HG02973 (cell line): ENCODE data around the gene ROR2.

ENCODE experiments used
- ATAC-seq: cut with Tn5 transposase; IDR thresholded peaks from one replicate; pipeline ENCODE4 v1.9.1; 2021; ENCODE audit warnings: moderate library complexity; ENCODE audit not compliant: unreplicated experiment

Gene ROR2

GRCh38 chr9:91844701-91845291, 105.2 kb downstream of the ROR2 start:
- ATAC-seq, result no peak

GRCh38 chr9:91844190-91844589, 105.8 kb downstream of the ROR2 start:
- no peak for ATAC-seq

GRCh38 chr9:91843623-91844148, 106.3 kb downstream of the ROR2 start:
- ATAC-seq, result no peak

GRCh38 chr9:91843093-91843492, 106.9 kb downstream of the ROR2 start:
- no peak for ATAC-seq

- no peak for ATAC-seq
These were observed 107.5 kb downstream of the ROR2 start for GRCh38 chr9:91842358-91843049.

GRCh38 chr9:91841591-91841990, 108.4 kb downstream of the ROR2 start:
- ATAC-seq, result no peak

- no peak for ATAC-seq
These were observed 109.1 kb downstream of the ROR2 start for GRCh38 chr9:91840882-91841281.

- ATAC-seq, result no peak
These were observed 109.6 kb downstream of the ROR2 start for GRCh38 chr9:91840469-91840868.

GRCh38 chr9:91839926-91840465, 110.0 kb downstream of the ROR2 start:
- ATAC-seq, result no peak

- no peak for ATAC-seq
These were observed 111.9 kb downstream of the ROR2 start for GRCh38 chr9:91837981-91838731.

GRCh38 chr9:91836515-91836914, 113.5 kb downstream of the ROR2 start:
- no peak for ATAC-seq

GRCh38 chr9:91835632-91836031, 114.4 kb downstream of the ROR2 start:
- ATAC-seq, result no peak

- no peak for ATAC-seq
These were observed 114.8 kb downstream of the ROR2 start for GRCh38 chr9:91835216-91835615.

GRCh38 chr9:91834740-91835139, 115.3 kb downstream of the ROR2 start:
- no peak for ATAC-seq

- no peak for ATAC-seq
These were observed 116.2 kb downstream of the ROR2 start for GRCh38 chr9:91833878-91834255.

GRCh38 chr9:91833096-91833877, 116.7 kb downstream of the ROR2 start:
- ATAC-seq, result no peak

- ATAC-seq, result no peak
These were observed 117.7 kb downstream of the ROR2 start for GRCh38 chr9:91832322-91832721.

- no peak for ATAC-seq
These were observed 124.2 kb downstream of the ROR2 start for GRCh38 chr9:91825866-91826265.

GRCh38 chr9:91825422-91825821, 124.6 kb downstream of the ROR2 start:
- ATAC-seq, result no peak

- no peak for ATAC-seq
These were observed 125.3 kb downstream of the ROR2 start for GRCh38 chr9:91824601-91825305.
